Measurements from ENCODE around the gene FTSJ1. TPM values are rescaled to one million over a fixed set of nuclear protein-coding genes. Genes with fewer than 3 reads are reported as not detected.

The FTSJ1 gene
- total and polyA plus RNA-seq, 2 experiments from 2014 or later: 34.8 to 42.4 TPM

DNA sequence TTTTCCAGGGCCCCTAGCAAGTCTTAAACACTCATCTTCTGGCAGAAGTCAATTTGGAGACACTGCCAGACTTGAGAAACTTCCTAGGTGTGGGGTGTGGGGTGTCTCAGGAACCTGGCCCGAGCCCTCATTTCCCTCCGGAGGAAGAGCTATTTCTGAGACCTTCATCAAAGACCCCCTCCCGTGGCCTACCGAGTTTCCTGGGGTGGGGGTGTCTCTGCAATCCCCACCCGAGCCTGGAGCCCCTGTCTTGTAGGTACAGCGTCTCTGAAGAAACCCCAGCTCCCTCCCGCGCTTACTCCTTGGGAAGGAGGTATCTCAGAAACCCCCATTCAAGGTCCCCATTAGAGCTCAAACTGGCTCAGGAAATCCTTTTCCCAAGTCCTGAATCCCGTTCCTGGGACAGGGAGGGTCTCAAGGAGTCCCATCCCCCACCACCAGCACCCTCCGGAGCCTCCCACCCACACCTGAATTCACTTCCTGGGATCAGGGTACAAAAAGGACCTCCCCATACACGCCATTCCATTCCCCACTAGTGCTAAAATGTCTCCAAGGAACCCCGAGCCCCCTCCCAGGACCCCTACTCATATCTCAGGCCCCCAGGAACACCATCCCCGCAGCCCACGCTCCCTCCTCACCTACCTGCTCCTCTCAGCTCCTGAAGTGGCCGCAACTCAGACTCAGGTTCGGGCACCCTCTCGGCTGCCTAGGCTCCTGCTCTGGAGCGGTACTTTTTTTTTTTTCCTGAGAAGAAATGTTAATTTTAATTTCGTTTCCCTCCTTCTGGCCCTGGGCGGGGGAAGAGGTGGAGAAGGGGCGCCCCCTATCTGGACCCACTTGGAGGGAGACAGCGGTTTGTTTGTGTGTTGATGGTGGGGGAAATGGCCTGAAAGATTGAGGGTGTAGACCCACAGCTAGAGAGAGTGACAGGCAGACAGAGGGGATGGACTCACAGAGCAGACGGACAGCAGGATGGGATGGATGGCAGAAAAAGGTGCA, 7.0 kb upstream of the FTSJ1 start:
- TF ChIP-seq, protein P1, sequence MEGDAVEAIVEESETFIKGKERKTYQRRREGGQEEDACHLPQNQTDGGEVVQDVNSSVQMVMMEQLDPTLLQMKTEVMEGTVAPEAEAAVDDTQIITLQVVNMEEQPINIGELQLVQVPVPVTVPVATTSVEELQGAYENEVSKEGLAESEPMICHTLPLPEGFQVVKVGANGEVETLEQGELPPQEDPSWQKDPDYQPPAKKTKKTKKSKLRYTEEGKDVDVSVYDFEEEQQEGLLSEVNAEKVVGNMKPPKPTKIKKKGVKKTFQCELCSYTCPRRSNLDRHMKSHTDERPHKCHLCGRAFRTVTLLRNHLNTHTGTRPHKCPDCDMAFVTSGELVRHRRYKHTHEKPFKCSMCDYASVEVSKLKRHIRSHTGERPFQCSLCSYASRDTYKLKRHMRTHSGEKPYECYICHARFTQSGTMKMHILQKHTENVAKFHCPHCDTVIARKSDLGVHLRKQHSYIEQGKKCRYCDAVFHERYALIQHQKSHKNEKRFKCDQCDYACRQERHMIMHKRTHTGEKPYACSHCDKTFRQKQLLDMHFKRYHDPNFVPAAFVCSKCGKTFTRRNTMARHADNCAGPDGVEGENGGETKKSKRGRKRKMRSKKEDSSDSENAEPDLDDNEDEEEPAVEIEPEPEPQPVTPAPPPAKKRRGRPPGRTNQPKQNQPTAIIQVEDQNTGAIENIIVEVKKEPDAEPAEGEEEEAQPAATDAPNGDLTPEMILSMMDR (IDR thresholded peaks at IDR 0.05; ENCODE audit: low read depth, low read length): peak; percentile 11
- no peak for DNase-seq (ENCODE audit: low read depth in 1 of 2, low spot score in 1 of 2)
- Histone ChIP-seq H3K9me3 (ENCODE audit: low read depth) (no peaks in the 10 kb centered on the region), H3K4me1 (ENCODE audit: low read depth) (no peaks in the 10 kb centered on the region), H3K27me3 (peaks cover 28% of the 10 kb centered on the region), H3K4me3 (no peak overlapping the region), H3K27ac (no peak overlapping the region), H3K36me3 (no peaks in the 10 kb centered on the region)

DNA sequence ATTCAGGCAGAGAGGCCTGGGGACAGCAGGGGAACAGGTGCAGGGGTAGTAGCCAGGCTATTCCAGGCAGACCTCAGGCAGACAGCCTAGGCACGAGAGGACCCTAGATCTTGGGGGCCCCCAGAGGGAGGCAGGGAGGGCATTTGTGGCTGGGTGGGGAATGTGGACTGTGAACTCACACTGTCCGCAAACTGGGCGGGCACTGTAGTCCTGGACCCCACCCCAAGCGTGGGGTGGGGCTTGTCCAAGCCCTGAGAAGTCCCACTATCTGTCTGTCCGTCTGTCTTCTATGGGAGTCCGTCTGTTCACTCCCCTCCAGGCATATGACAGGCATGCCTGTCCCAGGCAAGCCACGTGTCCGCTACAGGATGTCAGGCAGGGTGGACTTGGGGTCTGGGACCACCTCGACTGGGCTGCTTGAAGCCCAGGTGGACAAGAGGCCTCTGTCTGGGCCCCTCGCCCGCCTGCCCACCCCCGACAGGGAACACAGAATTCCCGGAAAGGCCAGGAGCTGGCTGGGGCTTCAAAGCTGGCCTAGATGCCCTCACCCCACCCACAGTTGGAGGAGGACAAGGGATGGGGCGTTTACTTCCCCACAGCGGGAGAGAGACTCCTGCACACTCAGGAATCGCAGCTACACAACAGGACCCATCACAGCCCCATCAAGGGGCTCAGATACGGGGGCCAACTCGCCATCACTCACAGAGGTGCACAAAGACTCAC, 5.7 kb upstream of the FTSJ1 start, which contains the start of gene SLC38A5:
Gene SLC38A5 (minus strand): TSS at position 151 of the 723 bp plus-strand sequence. CDS start 2,336 bp downstream, outside the sequence.
- Histone ChIP-seq H3K27me3 (peaks cover 28% of the 10 kb centered on the region), H3K36me3 (no peaks in the 10 kb centered on the region), H3K4me3 (no peak within 1 kb of the TSS), H3K4me1 (ENCODE audit: low read depth) (no peaks in the 10 kb centered on the region), H3K9me3 (ENCODE audit: low read depth) (no peaks in the 10 kb centered on the region), H3K27ac (no peak within 1 kb of the TSS)
- no peak for DNase-seq (ENCODE audit: low read depth in 1 of 2, low spot score in 1 of 2)
- TF ChIP-seq, protein P1 (IDR thresholded peaks at IDR 0.05; ENCODE audit: low read depth, low read length): no peak

DNA sequence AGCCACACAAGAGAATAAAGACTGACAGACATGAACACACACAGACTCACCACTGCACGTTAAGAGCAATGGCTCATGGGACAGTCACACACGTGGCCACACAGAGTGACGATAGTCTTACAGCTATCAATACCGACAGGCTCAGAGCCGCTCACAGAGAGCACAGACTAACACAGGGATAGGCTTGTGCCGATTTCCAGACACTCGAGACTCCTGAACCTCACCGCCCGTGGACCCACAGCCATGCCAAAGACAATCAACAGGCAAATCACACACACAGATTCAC, 5.2 kb upstream of the FTSJ1 start:
- H3K27ac ChIP-seq: no peak overlapping the region
- no peak for DNase-seq (ENCODE audit: low read depth in 1 of 2, low spot score in 1 of 2)

DNA sequence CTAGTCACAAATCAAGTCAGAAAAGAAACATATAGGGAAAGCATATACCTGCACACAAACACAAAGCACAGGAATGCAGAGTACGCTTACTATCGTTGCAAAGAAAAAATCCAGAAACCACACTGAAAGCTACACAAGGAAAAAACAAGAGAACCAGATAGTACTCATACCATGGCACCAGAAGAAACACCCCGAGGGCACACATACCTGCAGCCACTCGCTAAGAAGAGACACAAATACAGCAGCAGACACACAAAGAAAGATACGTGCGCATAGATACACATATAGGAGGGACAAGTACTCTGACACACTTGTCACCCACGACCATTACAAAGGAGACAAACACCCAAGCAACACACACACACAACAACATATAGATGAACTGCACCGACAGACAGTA, 4.5 kb upstream of the FTSJ1 start:
- Histone ChIP-seq H3K4me1 (ENCODE audit: low read depth) (no peaks in the 10 kb centered on the region), H3K36me3 (no peaks in the 10 kb centered on the region), H3K27me3 (peaks cover 28% of the 10 kb centered on the region), H3K9me3 (ENCODE audit: low read depth) (no peaks in the 10 kb centered on the region), H3K4me3 (no peak overlapping the region), H3K27ac (no peak overlapping the region)
- no peak for DNase-seq (ENCODE audit: low read depth in 1 of 2, low spot score in 1 of 2)
- TF ChIP-seq, protein P1 (IDR thresholded peaks at IDR 0.05; ENCODE audit: low read depth, low read length): no peak

More for the DNA sequence above, 5.2 kb upstream of the FTSJ1 start:
- Histone ChIP-seq H3K27me3 (peaks cover 28% of the 10 kb centered on the region), H3K36me3 (no peaks in the 10 kb centered on the region), H3K4me3 (no peak overlapping the region), H3K9me3 (ENCODE audit: low read depth) (no peaks in the 10 kb centered on the region), H3K4me1 (ENCODE audit: low read depth) (no peaks in the 10 kb centered on the region)
- TF ChIP-seq, protein P1 (IDR thresholded peaks at IDR 0.05; ENCODE audit: low read depth, low read length): no peak

DNA sequence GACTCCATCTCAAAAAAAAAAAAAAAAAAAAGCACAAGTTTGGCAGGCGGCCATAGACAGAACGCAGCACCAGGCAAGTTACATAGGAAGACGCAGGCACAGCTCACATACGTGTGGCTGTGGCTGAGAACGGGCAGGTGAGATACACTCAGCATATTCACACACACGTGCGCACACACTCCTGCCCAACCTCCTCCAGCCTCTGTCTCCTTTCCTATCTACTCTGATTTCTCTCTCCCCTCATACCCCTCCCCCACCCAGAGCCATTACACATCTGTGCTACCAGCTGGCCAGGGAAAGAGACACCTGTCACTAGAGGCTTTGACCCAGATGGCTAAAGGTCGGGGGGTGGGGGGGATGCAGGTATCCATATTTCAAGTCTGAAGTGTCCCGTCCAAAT, 3.8 kb upstream of the FTSJ1 start:
- Histone ChIP-seq H3K27ac (no peak overlapping the region), H3K9me3 (ENCODE audit: low read depth) (no peaks in the 10 kb centered on the region), H3K36me3 (no peaks in the 10 kb centered on the region), H3K4me1 (ENCODE audit: low read depth) (no peaks in the 10 kb centered on the region), H3K4me3 (no peak overlapping the region), H3K27me3 (peaks cover 28% of the 10 kb centered on the region)
- DNase-seq (ENCODE audit: low read depth in 1 of 2, low spot score in 1 of 2): no peak
- TF ChIP-seq, protein P1 (IDR thresholded peaks at IDR 0.05; ENCODE audit: low read depth, low read length): no peak

All from cardiac muscle cell (in vitro differentiated cells and primary cell).